ENCODE results near the gene ELL.

Gene ELL

DNA sequence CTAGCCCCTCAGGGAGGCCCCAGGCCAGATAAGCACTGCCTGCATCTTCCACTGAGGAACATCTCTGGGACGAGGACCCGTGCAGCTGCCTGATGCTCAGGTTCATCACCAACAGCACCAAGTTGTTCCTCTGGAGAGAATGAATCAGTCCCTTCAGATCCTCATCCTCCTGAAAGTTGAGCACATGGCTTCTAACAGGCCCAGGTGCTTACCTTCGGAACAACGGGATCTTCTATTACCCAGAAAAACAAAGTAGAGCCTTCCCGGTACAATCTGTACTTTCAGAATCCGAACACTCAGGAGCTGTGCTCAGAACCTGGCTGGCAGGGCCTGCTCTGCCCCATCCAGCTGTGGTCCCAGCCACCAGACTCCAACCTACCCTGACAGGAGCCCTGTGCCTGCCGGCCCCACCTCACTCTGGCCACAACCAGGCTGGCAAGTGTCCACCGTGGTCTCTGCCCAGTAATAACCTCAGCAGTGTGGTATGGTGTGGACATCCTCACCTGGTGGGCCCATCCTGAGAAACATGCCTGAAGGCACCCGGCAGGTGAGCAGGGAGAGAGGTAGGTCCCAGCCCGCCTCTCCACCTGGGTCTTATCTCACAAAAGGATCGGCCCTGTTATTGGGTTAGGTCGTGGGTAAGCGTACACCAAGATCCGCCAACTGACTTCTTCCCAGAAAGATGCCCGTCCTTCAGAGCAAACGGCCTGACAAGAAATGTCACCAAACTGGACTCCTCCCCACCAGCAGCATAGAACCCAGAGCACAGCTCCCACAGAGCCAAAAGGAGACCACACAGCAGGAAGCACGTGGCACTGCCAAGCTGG, 34.1 kb downstream of the ELL start:
- DNase-seq = no peak

DNA sequence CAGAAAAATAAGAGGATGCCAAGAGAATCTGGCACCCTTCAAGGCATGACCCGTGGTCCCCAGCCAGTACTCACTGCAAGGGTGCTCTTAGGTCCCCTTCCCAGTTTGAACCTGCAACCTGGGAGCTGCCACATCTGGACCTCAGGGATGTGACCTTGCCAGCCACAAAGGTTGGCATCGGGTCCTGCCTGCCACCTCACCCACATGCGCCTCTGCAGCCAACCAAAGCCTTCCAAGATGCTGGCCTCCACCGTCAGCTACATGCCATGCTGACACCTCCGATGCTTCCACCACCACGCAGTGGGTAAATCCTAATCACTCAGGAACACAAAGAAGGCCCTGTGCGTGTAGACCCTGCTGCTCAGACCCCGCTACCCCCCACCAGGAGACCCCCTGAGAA, 35.1 kb downstream of the ELL start:
- no peak for DNase-seq

DNA sequence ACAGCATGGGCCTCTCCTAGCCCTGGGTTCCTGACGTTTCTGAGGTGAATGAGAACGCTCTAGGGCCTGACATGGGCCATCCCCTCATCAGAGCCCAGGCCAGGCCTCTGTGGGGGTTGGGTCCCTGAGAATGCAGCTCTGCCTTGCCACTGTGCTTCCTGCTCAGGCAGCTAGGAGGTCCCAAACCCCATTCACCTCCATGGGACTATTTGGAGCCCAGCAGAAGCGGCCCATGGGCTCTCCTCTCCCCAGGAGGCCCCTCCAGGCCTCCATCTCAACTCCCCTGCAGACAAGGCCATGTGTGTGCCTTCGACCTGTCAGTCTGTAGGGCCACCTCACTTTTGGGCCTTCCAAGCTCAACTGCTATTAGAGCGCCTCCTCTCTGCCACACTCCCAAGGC, 36.9 kb downstream of the ELL start:
- DNase-seq = no peak

DNA sequence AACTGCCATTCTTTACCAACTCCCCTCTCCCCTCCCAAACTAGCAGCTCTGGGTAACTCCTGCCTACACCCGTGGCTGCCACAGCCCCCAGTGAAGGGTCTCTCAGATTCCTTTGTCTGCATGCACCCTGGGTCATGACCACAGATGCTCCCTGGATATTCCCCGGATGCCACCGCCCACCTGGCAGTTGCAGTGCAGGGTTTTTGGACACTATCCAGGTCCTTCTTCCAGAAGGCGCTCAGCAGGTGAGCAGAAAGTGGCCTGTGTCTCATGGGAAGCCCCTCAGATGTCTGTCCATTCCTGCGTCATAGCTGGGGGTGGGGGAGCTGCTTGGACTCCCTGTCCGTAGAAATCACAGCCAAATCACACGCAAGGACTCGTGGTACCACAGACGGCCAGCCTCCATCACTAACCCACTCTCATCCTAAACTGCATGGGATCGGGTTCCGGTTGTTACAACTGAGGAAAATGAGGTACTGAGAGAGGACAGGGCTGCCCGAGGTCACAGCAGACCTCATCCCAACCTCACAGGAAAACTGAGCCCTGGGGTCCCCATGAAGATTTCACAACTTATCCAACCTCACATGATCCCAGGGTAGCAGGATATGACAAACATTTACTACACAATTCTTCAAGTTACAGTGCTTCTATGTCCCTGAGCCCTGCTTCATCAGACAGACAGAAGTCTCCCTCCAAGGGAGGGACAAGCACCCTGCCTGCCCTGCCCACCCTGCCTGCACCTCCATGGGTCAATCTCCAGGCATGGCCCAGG, 38.6 kb downstream of the ELL start:
- no peak for DNase-seq

DNA sequence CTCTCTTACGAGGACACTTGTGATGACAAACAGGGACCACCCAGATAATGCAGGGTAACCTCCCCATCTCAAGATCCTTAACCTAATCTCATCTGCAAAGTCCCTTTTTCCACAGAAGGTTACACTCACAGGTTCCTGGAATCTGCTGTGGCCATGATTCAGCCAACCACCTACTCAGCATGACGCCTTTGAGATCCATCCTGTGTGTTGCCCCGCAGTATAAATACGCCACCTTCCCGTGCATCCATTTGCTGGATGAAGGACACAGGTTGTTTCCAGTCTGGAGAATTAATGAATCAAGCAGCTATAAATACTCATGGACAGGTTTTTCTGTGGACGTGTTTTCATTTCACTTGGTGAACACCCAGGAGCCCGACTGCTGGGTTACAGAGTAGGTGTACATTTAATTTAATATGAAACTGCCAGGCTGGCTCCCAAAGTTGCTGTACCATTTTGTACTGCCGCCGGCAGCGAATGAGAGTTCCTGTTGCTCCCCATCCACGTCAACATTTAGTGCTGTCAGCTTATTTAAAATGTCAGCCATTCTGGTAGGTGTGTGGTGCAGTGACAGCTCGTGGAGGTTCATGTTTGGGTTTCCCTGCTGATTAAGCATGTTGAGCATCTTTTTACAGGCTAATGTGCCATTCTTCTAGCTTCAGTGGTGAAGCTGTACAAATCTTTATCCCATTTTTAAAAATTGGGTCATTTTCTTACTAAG, 40.2 kb downstream of the ELL start:
- DNase-seq = no peak

DNA sequence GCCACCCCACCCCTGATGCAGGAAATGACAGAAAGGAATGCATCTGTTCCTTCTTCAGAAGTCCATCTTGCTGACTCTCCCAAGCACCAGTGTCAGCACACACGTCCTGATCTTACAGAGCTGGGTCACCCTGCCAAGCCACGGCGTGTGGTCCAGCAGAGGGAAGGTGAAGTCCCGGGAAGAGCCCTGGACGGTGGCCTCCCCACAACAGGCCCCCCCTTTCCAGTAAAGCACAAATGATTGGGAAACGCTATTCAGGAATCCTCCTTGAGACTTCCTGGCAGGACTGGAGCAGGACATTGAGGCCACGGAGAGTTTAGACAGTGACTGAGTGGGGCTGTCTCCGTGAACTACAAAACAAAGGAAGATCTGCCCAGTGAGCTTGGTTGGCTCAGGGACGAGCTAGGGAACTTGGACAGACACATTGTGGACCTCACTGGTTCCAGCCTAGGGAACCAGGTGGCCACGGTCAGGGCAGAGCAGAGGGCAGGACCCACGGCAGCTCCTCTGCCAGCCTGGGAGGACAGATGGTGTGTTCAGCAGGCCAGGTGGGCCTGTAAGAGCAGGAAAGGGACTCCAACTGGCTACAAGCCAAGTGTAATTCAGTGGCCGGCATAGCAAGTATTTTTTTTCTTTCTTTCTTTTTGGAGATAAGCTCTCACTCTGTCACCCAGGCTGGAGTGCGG, 41.7 kb downstream of the ELL start:
- DNase-seq = peak; percentile 50

DNA sequence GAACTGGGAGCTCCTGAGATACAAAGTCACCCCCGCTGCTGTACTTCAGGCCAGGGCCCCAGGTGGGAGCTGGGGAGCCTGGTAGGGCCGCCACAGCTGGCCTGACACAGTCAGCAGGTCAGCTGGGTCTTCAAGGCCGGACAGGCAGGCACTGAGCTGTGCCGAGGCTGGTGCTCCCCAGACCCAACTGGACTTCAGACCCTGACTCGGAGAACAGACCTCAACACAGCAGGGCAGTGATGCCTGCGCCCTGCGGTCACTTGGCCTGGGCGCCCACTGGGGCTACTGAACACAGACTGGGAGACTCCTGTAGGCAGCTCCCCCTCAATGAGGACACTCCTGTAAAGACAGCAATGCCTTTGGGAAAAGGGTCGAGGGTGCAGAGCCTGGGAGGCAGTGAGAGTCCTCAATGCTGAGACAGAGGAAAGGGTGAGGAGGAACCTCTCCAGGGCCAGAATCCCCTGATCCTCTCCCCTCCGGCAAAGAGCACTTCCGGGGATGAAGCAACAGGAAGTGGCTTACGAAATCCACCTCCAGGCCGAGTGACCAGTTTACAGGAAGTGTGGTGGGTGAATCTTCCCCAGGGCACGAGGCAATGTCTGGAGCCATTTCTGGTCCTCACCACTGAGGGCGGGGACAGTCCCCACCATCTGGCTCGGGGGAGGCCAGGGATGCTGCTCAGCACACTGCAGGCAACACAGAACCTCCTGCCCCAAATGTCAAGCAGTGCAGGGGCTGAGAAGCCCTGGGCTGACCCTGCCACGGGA, 43.1 kb downstream of the ELL start:
- DNase-seq = peak; percentile 82

DNA sequence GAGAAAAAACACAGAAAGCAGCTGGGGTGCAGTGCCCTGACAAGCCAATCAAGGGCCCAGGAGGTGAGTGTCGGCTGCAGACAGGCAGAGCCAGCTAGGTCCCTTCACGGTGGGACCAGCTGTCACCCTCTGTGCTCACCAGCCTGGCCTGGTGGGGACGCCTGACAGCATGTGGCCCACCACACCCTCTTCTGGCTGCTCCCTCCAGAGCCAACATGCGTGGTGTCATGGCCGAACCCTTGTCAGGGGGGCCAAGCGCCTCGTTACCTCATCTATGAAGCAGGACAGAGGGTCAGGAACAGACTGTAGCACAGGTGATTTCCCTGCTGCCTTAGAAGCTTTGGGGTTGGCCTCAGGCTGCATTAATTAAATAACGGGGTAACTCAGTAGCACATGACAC, 43.9 kb downstream of the ELL start:
- DNase-seq = no peak

DNA sequence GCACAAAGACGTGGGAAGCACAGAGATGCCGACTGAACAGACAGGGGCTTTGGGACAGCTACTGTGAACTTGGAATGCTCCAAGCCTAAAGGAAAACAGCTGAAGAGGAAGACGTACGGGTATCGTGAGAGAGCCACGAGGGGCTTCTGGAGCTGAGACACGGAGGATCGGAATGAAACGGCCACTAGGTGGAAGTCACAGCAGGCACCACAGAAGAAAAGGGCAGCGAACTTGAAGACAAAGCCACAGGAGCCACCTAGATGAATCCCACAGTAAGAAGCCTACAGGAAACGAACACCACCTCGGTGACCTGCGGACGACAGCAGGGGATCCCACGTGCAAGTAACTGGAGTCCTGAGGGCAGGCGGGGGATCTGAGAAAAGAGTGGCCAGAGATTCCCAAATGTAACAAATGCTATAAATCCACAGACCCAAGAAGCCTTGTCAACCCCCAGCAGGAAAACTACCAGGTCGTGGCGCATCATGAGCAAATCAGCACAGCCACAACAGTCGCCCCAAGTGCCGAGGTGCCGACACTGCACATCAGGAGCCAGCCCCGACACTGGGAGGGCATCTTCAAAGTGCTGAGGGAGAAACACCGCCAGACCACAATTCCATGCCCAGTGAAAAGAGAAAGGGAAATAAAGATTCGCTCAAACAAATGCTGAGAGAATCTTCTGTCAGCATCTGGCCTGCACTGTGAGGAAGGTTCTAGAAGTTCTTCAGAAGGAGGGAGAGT, 44.7 kb downstream of the ELL start:
- no peak for DNase-seq

DNA sequence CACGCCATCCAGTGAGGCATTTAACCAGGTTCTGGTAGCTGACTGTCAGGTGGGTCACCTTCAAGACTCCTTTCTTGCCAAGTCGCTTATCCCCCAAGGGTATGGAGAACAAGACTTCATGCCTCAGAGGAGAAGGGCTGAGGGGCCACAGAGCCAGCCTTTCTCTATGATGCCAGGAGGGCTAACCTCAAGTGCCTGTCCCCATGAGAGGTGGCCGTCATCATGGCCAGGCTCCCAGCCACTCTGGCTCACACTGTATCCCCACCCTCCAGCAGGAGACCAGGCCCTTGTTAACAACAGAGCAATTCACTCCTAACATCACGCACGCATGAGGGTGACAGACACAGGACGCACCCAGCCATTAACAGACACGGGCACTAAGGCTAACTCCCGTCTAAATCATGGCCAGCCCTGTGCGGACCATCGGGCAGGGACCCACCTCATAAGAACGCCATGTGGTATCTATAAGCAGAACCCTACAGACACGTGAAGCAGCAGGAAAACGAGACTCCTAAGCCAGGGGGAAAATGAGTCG, 45.3 kb downstream of the ELL start:
- DNase-seq = no peak

DNA sequence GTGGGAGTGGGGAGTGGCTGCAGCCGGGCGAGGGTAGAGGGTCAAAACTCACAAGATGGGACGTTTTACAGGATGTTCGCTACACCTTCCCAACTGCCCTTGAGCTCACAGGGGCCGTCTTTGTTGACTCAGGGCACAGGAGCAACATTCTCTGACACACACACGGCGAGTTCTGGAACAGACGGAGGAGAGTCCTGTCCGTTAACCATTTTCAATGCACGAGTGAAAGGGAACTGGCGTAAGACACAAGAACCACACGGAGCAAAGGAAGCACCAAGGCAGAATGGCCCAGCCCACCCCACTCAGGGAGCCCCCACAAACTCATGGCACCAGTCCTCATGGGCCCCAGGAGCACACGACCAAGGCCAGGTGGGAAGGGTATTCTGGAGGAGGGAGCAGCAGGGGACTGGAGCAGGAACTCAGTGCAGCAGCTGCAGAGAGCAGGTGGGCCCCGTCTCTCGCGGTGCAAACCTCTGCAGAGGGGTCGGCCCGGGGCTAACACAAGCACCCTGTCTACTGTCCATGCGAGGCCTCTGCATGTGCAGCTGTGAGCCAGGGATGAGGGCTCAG, 46.0 kb downstream of the ELL start:
- DNase-seq = no peak

DNA sequence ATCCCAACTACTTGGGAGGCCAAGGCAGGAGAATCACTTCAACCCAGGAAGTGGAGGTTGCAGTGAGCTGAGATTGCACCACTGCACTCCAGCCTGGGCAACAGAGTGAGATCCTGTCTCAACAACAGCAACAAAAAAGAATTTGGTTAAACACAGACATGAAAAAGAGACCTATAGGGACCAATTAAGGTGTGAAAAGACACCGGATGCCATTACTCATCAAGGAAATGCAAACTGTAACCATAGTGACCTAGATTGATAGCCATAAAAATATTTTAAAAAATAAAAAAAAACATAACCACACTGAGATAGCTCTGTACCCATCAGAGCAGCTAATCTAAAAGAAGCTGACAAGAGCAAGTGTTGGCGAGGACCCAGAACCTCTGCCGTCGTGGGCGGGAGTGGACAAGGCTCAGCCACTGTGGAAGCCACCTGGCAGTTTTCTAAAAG, 46.8 kb downstream of the ELL start:
- no peak for DNase-seq

DNA sequence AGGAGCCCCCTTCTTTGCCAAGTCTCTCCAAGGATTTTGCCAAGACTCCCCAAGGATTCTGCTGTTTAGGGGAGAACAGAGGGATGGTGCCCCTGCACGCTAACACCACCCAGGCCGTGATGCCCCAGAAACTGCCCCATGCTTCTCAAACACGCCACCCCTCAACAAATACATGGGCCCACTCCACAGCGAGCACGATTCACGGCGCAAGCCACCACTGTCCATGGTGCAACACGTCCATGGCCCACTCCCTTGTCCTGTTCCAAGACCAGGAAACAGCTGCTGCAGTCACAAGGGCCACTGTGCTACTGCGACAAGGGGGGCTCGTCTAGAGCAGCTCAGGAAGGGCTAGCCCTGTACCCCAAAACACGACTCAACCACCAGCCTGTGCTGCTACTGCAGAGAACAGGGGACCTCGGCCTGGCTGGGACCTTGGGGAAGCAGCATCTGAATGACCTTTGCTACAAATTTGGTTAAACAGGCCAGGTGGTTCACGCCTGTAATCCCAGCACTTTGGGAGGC, 47.4 kb downstream of the ELL start:
- DNase-seq = no peak

DNA sequence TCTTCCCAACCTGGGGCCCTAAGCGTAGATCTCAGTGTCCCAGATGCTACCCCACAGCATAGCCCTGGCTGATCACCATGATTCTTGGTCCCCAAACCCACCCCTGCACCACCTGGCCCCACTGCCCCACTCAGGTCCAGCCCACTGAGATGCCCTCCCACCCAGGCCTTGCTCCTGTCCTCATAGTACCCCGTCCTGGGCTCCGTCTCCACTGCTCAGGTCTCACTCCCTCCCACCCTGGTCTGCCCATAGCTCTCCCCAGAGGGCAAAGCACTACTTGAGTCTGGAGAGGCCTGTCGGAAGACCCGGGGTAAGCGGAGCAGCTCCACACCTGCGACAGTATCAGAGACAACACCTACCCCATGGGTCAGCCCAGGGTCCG, 48.2 kb downstream of the ELL start:
- no peak for DNase-seq

DNA sequence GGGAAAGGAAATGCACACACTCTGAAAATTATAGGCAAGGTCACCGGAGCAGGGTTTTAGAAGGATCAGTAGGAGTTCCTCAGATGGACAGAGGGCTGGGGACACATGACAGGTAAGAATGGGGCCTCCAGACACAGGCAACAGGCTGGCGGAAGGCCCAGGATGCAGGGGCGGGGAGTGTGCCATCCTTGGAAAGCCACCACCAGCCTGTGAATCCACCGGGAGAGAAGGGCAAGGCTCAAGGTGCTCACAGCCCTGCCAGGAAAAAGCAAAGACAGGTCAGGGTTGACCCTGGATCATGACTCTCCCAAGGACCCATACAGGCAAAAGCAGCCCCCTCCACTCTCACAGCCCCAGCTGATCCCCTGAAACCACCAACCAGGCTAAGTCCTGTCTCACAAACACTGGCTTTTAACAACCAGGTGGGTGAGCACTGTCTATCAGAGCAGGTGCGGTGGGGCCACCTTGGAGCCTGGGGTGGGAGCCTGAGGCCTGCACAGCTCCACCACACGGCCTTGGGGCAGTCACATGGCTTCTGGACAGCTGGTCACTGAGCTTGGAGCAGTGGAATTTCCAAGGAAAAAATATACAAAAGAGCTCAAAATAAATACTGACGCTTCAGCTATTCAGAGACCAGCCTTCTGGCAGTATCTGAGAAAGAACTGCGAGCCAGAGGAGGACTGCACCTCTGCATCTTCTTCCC, 48.7 kb downstream of the ELL start:
- no peak for DNase-seq

DNA sequence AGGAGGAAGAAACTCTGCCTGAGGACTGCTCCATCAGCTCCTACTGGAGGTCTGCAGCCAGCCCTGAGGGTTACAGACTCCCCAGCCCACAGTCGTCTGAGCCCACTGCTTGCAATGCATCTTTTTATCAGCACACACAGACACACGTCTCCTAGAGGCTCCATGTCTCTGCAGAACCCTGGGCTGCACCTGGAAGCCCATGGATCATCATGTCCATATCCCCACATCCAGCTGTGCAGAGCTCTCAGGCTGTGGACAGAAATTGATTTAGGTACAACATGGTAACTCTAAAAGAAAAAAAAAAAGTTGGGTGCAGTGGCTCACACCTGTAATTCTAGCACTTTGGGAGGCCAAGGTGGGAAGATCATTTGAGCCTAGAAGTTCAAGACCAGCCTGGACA, 51.1 kb downstream of the ELL start:
- no peak for DNase-seq

DNA sequence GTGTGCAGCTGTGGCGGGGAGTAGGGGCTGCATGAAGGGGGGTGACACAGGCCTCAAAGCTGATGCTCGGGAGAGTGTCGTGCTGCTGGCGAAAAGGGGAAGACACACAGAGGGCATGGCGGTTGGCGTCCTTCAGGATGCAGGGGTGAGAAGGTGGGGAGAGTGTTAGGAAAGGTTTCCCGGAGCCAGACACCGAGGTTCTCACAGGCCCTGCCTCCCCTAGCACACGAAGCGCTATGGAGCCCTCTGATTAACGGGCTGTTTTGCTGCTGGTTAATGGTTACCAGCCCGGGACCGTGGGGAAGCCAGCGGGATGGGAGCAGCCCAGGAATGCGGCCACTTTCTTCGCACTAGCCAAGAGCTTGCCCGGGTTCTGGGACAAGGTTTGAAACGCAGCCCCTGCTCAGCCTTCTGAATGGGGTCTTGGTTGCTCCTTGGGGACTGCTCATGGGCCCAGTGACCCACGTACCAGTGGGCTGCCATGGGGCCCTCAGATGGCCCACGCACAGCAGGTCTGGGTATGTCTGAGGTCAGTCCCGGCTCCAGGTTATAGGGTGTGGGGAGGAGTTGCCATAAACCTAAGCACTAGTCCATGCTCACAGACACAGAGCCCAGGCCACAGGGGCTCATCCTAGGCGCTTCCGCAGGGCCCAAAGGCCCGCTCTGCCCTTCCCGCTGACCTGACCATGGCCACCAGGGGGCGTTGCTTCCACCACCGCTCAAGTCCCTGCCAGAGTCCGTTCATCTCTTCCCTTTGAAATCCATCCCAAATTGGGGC, 52.6 kb downstream of the ELL start:
- peak; percentile 73 for DNase-seq

DNA sequence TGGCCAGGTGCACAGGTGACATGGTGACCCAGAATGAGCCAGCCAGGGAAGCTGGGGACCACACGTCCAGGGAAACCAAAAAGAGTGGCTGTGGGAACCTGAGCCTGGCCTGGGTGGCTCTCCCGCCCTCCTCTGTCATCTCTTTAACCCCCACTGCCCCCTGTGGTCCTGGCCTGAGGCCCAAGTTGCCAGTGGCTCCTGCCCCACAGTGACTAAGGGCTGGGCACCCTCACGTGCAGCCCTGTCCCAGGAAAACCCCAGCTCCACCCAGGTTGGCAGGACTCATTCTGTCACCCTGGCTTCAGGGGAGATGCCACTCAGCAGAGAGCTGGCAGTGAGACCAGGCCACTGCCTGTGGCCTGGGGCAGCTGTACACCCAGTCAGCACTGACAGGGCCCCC, 53.4 kb downstream of the ELL start:
- DNase-seq = no peak

DNA sequence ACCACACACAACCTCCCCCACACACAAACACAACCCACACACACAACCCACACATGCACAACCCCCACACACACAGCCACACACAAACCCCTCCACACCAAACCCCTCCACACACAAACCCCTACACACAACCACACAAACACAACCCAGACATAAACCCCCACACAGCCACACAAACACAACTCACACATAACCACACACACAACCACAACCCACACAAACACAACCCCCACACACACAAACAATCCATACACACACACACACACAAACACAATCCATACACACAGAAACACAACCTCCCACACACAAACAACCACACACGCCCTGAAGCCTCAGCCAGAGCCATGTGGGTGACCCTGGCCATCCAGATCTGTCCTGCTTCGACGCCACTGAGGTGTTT, 53.9 kb downstream of the ELL start:
- no peak for DNase-seq
